ENCODE measurements around the gene ANGPTL2. TPM values are rescaled to one million over a fixed set of nuclear protein-coding genes. Genes with fewer than 3 reads are reported as not detected.

The ANGPTL2 gene
- total and polyA plus RNA-seq, 9 of the 15 experiments (the other 6 are each of a cell fraction or from before 2014, with no cell fraction given), result not detected

DNA sequence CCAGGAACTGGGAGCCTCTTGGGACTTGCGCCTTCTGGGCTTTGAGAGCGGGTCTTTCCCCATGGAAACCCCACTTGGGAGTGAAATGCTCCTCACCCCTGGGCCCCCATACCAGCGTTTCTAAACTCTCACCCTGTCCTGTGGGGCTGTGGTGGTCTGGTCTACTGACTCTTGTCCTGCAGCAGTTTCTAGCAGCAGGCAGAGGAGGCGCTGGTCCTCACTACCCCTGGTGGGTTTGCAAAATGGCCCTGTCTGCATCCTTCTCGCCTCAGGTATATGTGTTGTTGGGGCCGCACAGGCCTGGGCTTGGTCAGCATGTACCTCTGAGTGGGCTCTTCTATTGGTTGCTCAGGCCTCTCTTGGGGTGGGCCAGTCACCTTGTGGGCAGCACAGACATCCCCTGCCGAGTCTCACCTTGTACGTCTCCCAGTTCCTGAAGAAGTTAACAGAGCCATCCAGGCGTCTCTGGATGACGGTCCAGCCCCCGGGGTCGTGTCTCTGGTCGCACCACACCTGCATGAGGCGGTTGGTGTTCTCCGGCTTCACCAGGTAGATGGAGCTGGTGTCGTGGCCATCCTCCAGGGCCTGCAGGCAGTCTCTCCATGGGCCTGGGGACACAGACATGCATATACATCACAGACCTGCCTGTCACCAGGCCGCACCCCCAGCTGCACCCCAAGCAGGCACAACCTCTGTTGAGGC lies 29.0 kb downstream of the ANGPTL2 start:
- Histone ChIP-seq H3K79me2 (ENCODE audit: control insufficient read depth, insufficient read depth, low read length) (no peaks in the 10 kb centered on the region), H3K36me3 (ENCODE audit: control insufficient read depth, insufficient read depth, low read length) (no peaks in the 10 kb centered on the region), H3K4me1 (replicated peaks in 1 of 2; ENCODE audit: control insufficient read depth in 2 of 2, insufficient read depth in 2 of 2, low read length in 2 of 2) (no peaks in the 10 kb centered on the region; a peak in 1 of 5 replicates), H4K20me1 (replicated peaks; ENCODE audit: control insufficient read depth, insufficient read depth, low read length) (peaks cover 22% of the 10 kb centered on the region), H3K4me3 (no peak overlapping the region), H3K4me2 (ENCODE audit: insufficient read depth, low read length) (no peak overlapping the region), H3K9ac (ENCODE audit: insufficient read depth in 1 of 2, low read depth in 2 of 2, low read length in 2 of 2) (no peak overlapping the region), H2AFZ (ENCODE audit: low read depth, low read length) (no peak overlapping the region), H3K27ac (ENCODE audit: extremely low read depth, low read depth, low read length) (no peak overlapping the region), H3K9me1 (ENCODE audit: control insufficient read depth, insufficient read depth, low read length) (peaks cover 4% of the 10 kb centered on the region), H3K9me3 (replicated peaks; ENCODE audit: control insufficient read depth, insufficient read depth, low read depth, low read length) (no peaks in the 10 kb centered on the region), H3K27me3 (ENCODE audit: control insufficient read depth in 2 of 2, insufficient read depth in 2 of 2, low read length in 2 of 2) (peaks cover 45 to 77% of the 10 kb centered on the region in 2 experiments)
- ChIA-PET POLR2A (interaction anchor here (0.6 to 1.2 kb wide), 4 partner anchors 8 to 30 kb away, joined by 3 to 4 read pairs (median 3); no protein-coding TSS in a partner anchor), CTCF (ENCODE audit: low intra/inter-chr PET ratio) (no interaction called here)
- no peak for FAIRE-seq
- DNase-seq (ENCODE audit: extremely low read depth in 1 of 4, low spot score in 3 of 4), result no peak
- intact Hi-C loops (cut with micrococcal nuclease), result no loop called here
- BruUV-seq (replicated peaks), result no TSS peak
- TF ChIP-seq MCM7 (IDR thresholded peaks at IDR 0.05) (no peak), KAT2B (IDR thresholded peaks at IDR 0.05; ENCODE audit: low read depth, low read length) (no peak), CTCF (IDR thresholded peaks at IDR 0.05 in 2 of 3, conservative IDR thresholded peaks at IDR 0.05 in 1 of 3; ENCODE audit: insufficient read depth in 2 of 3, low read depth in 1 of 3, low read length in 3 of 3) (peak; percentile 11 to 49 (median 27); a peak in 4 of 6 replicates)
- peak; percentile 57; the same call in 1 of the 3 replicates for ATAC-seq
- in situ Hi-C loops (cut with MboI), result no loop called here
- WGBS (ENCODE audit: insufficient coverage, low coverage, missing lambda C conversion rate), result 13% methylated on average over 17 of the region's 17 CpGs

Data from K562 (cell line).